ENCODE data around the gene GRIN3A. TPM values are rescaled to one million over a fixed set of nuclear protein-coding genes. Genes with fewer than 3 reads are reported as not detected.

GRIN3A gene
- total RNA-seq, 1 experiment from 2014 or later = 0.02 TPM

DNA sequence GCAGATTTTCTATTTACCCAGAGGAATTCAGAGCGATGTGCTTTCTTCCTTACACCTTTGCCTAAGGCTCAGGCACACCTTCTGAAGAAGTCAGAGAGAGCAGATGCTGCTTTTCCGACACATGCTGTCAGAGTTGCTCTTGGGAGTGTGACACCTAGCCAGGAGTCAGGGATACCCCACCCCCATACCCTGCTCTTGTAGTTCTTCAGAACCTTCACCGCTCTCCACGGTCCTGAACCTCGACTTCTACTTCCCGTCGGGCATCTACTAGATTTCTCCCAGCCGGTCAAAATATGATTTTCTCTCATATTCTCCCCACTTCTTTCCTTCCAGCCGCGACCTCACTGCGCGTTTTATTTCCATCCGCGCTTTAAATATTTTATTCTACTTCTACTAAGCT lies 1.7 kb downstream of the GRIN3A start:
- no peaks in the 10 kb centered on the region for H3K36me3 Mint-ChIP-seq
- peaks cover 40% of the 10 kb centered on the region for H3K4me1 Mint-ChIP-seq
- ChIA-PET CTCF (interaction anchor here (4.2 kb wide), 1 partner anchor 9 kb away, joined by 40 read pairs; no protein-coding TSS in a partner anchor), POLR2A (no interaction called here)
- peak overlapping the region; percentile 56 for H3K4me3 Mint-ChIP-seq
- H3K27ac Mint-ChIP-seq = no peak overlapping the region
- no peaks in the 10 kb centered on the region for H3K9me3 Mint-ChIP-seq
- DNase-seq (ENCODE audit: low spot score) (peak; percentile 77), ATAC-seq (peak; percentile 47)
- no peak for TF ChIP-seq NR3C1 (CRISPR knock-in tag; conservative IDR thresholded peaks at IDR 0.05; ENCODE audit: low read depth)
- TF ChIP-seq, protein P1, sequence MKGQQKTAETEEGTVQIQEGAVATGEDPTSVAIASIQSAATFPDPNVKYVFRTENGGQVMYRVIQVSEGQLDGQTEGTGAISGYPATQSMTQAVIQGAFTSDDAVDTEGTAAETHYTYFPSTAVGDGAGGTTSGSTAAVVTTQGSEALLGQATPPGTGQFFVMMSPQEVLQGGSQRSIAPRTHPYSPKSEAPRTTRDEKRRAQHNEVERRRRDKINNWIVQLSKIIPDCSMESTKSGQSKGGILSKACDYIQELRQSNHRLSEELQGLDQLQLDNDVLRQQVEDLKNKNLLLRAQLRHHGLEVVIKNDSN (CRISPR knock-in tag; IDR thresholded peaks at IDR 0.05) = peak; percentile 17; the same call in 1 of the 2 replicates
- TF ChIP-seq TEAD1 (CRISPR knock-in tag; IDR thresholded peaks at IDR 0.05) = no peak; the same call in 1 of the 2 replicates
- no peak for TF ChIP-seq RORB (CRISPR knock-in tag; IDR thresholded peaks at IDR 0.05)
- TF ChIP-seq TP53 (CRISPR knock-in tag; IDR thresholded peaks at IDR 0.05) = 0 out of 2 replicates have a peak, but pooled peaks have one; percentile 17
- TF ChIP-seq, protein P2, sequence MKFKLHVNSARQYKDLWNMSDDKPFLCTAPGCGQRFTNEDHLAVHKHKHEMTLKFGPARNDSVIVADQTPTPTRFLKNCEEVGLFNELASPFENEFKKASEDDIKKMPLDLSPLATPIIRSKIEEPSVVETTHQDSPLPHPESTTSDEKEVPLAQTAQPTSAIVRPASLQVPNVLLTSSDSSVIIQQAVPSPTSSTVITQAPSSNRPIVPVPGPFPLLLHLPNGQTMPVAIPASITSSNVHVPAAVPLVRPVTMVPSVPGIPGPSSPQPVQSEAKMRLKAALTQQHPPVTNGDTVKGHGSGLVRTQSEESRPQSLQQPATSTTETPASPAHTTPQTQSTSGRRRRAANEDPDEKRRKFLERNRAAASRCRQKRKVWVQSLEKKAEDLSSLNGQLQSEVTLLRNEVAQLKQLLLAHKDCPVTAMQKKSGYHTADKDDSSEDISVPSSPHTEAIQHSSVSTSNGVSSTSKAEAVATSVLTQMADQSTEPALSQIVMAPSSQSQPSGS (CRISPR knock-in tag; IDR thresholded peaks at IDR 0.05; ENCODE audit: borderline replicate concordance, low read depth) = no peak
- no peak for TF ChIP-seq NR2C2 (CRISPR knock-in tag; IDR thresholded peaks at IDR 0.05)
- 0 out of 2 replicates have a peak, but pooled peaks have one; percentile 45 for TF ChIP-seq ZNF232 (CRISPR knock-in tag; IDR thresholded peaks at IDR 0.05)
- 0 out of 2 replicates have a peak, but pooled peaks have one; percentile 25 for TF ChIP-seq ETV6 (CRISPR knock-in tag; IDR thresholded peaks at IDR 0.05)
- TF ChIP-seq, protein P3, sequence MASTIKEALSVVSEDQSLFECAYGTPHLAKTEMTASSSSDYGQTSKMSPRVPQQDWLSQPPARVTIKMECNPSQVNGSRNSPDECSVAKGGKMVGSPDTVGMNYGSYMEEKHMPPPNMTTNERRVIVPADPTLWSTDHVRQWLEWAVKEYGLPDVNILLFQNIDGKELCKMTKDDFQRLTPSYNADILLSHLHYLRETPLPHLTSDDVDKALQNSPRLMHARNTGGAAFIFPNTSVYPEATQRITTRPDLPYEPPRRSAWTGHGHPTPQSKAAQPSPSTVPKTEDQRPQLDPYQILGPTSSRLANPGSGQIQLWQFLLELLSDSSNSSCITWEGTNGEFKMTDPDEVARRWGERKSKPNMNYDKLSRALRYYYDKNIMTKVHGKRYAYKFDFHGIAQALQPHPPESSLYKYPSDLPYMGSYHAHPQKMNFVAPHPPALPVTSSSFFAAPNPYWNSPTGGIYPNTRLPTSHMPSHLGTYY (CRISPR knock-in tag; IDR thresholded peaks at IDR 0.05) = no peak
- H3K27me3 Mint-ChIP-seq (ENCODE audit: low read depth) = peaks cover 66% of the 10 kb centered on the region

DNA sequence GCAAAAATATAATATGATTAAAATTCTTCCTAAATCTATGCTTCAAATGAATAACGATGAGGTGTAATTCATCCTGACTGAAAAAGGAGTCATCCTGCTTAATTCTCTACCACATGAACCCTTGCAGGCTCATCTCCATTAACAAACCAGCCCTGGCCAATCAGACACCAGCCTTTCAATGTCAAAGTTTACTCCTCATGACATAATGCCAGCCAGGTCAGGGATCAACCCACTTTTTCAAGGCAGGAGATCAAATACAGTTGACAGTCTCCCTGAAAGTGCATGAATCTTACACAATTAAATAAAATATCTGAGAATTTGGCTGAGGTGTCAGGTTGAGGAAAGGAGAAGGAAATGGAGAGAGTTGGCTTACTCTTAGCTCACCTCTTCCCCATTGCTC lies 7.0 kb downstream of the GRIN3A start:
- ATAC-seq (no peak), DNase-seq (ENCODE audit: low spot score) (no peak)
- Mint-ChIP-seq H3K4me1 (peaks cover 17% of the 10 kb centered on the region), H3K36me3 (no peaks in the 10 kb centered on the region), H3K4me3 (no peak overlapping the region), H3K9me3 (no peaks in the 10 kb centered on the region), H3K27me3 (ENCODE audit: low read depth) (peaks cover 19% of the 10 kb centered on the region), H3K27ac (no peak overlapping the region)
- POLR2A ChIA-PET = no interaction called here
- CTCF ChIA-PET = interaction anchor here (1.0 kb wide), 1 partner anchor 130 kb away, joined by 4 read pairs; no protein-coding TSS in a partner anchor
- TF ChIP-seq, protein P1 (CRISPR knock-in tag; IDR thresholded peaks at IDR 0.05) = no peak
- TF ChIP-seq NFYB (CRISPR knock-in tag; conservative IDR thresholded peaks at IDR 0.05; ENCODE audit: low read depth) (no peak), ZNF416 (CRISPR knock-in tag; IDR thresholded peaks at IDR 0.05) (no peak), RELA (CRISPR knock-in tag; IDR thresholded peaks at IDR 0.05; ENCODE audit: borderline replicate concordance) (no peak), IRF2 (CRISPR knock-in tag; IDR thresholded peaks at IDR 0.05; ENCODE audit: borderline replicate concordance, low read depth) (no peak), EMX1 (CRISPR knock-in tag; IDR thresholded peaks at IDR 0.05) (no peak), CREB1 (CRISPR knock-in tag; IDR thresholded peaks at IDR 0.05) (no peak), ZNF263 (CRISPR knock-in tag; IDR thresholded peaks at IDR 0.05; ENCODE audit: low read depth) (no peak), ZNF423 (CRISPR knock-in tag; IDR thresholded peaks at IDR 0.05) (no peak), OVOL2 (CRISPR knock-in tag; IDR thresholded peaks at IDR 0.05; ENCODE audit: borderline replicate concordance) (no peak), JAZF1 (CRISPR knock-in tag; IDR thresholded peaks at IDR 0.05) (no peak)
- TF ChIP-seq, protein P4, sequence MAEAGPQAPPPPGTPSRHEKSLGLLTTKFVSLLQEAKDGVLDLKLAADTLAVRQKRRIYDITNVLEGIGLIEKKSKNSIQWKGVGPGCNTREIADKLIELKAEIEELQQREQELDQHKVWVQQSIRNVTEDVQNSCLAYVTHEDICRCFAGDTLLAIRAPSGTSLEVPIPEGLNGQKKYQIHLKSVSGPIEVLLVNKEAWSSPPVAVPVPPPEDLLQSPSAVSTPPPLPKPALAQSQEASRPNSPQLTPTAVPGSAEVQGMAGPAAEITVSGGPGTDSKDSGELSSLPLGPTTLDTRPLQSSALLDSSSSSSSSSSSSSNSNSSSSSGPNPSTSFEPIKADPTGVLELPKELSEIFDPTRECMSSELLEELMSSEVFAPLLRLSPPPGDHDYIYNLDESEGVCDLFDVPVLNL (CRISPR knock-in tag; IDR thresholded peaks at IDR 0.05; ENCODE audit: borderline replicate concordance, low read depth) = no peak
- TF ChIP-seq, protein P5, sequence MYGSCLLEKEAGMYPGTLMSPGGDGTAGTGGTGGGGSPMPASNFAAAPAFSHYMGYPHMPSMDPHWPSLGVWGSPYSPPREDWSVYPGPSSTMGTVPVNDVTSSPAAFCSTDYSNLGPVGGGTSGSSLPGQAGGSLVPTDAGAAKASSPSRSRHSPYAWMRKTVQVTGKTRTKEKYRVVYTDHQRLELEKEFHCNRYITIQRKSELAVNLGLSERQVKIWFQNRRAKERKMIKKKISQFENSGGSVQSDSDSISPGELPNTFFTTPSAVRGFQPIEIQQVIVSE (CRISPR knock-in tag; IDR thresholded peaks at IDR 0.05; ENCODE audit: borderline replicate concordance) = no peak
- TF ChIP-seq, protein P6, sequence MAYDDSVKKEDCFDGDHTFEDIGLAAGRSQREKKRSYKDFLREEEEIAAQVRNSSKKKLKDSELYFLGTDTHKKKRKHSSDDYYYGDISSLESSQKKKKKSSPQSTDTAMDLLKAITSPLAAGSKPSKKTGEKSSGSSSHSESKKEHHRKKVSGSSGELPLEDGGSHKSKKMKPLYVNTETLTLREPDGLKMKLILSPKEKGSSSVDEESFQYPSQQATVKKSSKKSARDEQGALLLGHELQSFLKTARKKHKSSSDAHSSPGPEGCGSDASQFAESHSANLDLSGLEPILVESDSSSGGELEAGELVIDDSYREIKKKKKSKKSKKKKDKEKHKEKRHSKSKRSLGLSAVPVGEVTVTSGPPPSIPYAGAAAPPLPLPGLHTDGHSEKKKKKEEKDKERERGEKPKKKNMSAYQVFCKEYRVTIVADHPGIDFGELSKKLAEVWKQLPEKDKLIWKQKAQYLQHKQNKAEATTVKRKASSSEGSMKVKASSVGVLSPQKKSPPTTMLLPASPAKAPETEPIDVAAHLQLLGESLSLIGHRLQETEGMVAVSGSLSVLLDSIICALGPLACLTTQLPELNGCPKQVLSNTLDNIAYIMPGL (CRISPR knock-in tag; IDR thresholded peaks at IDR 0.05) = no peak
- TF ChIP-seq, protein P7, sequence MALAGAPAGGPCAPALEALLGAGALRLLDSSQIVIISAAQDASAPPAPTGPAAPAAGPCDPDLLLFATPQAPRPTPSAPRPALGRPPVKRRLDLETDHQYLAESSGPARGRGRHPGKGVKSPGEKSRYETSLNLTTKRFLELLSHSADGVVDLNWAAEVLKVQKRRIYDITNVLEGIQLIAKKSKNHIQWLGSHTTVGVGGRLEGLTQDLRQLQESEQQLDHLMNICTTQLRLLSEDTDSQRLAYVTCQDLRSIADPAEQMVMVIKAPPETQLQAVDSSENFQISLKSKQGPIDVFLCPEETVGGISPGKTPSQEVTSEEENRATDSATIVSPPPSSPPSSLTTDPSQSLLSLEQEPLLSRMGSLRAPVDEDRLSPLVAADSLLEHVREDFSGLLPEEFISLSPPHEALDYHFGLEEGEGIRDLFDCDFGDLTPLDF (CRISPR knock-in tag; IDR thresholded peaks at IDR 0.05) = no peak
- TF ChIP-seq, protein P8, sequence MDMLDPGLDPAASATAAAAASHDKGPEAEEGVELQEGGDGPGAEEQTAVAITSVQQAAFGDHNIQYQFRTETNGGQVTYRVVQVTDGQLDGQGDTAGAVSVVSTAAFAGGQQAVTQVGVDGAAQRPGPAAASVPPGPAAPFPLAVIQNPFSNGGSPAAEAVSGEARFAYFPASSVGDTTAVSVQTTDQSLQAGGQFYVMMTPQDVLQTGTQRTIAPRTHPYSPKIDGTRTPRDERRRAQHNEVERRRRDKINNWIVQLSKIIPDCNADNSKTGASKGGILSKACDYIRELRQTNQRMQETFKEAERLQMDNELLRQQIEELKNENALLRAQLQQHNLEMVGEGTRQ (CRISPR knock-in tag; IDR thresholded peaks at IDR 0.05) = no peak
